Neural progenitor cell (in vitro differentiated cells): ENCODE measurements around the gene GMFB.

ENCODE experiments used
- EZH2phosphoT487 ChIP-seq: fragments of 200-600 bp; sonication (generic); IDR thresholded peaks from 2 replicates; pipeline ENCODE4 v1.6.1; 2017; ENCODE audit warnings: antibody characterized with exemption
- TF ChIP-seq, protein P1 (sequence below): fragments of 200-600 bp; sonication (generic); IDR thresholded peaks from 2 replicates; pipeline ENCODE4 v1.5.1; 2017; ENCODE audit warnings: antibody characterized with exemption, mild to moderate bottlenecking

DNA sequence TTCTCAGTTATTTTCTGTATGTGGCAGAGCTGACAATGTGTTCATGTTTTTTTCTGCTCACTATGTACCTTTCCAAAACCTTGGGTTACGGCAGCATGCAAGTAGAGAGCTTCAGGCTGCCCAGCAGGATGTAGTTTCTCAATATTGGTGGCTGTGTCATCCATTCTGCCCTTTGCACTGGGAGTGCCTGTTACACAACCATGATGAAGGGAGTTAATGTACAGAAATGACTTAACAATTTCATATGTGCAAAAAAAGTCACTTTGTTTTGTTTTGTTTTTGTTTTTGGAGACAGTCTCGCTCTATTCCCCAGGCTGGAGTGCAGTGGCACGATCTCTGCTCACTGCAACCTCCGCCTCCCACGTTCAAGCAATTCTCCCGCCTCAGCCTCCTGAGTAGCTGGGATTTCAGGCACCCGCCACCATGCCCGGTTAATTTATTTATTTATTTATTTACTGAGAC lies 41.5 kb downstream of the GMFB start:
- no peak for TF ChIP-seq EZH2phosphoT487
- TF ChIP-seq, protein P1, sequence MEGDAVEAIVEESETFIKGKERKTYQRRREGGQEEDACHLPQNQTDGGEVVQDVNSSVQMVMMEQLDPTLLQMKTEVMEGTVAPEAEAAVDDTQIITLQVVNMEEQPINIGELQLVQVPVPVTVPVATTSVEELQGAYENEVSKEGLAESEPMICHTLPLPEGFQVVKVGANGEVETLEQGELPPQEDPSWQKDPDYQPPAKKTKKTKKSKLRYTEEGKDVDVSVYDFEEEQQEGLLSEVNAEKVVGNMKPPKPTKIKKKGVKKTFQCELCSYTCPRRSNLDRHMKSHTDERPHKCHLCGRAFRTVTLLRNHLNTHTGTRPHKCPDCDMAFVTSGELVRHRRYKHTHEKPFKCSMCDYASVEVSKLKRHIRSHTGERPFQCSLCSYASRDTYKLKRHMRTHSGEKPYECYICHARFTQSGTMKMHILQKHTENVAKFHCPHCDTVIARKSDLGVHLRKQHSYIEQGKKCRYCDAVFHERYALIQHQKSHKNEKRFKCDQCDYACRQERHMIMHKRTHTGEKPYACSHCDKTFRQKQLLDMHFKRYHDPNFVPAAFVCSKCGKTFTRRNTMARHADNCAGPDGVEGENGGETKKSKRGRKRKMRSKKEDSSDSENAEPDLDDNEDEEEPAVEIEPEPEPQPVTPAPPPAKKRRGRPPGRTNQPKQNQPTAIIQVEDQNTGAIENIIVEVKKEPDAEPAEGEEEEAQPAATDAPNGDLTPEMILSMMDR, result no peak
